ENCODE data around the gene PLEKHM1.

- TF ChIP-seq PATZ1 (CRISPR knock-in tag; IDR thresholded peaks at IDR 0.05; ENCODE audit: borderline replicate concordance) (no peak), RARB (CRISPR knock-in tag; IDR thresholded peaks at IDR 0.05) (no peak), CREB5 (CRISPR knock-in tag; IDR thresholded peaks at IDR 0.05; ENCODE audit: low read depth) (no peak), POU6F1 (CRISPR knock-in tag; IDR thresholded peaks at IDR 0.05; ENCODE audit: borderline replicate concordance, low read depth) (no peak), TSHZ2 (CRISPR knock-in tag; IDR thresholded peaks at IDR 0.05) (no peak), ZNF70 (CRISPR knock-in tag; IDR thresholded peaks at IDR 0.05) (no peak)
These were observed 93.9 kb downstream of the PLEKHM1 start for GRCh38 chr17:45396496-45397205.
